Amniotic stem cell (primary cell): ENCODE measurements around the gene CCDC112.
"Not testable (repeated sequence)": the region's sequence is repeated elsewhere in the genome, so short reads cannot be mapped to it uniquely, and the experiment has no call there.

Source experiments
- DNase-seq: peaks from one replicate; lab custom pipeline; 2025; lab: John Stamatoyannopoulos, UW

Gene CCDC112

GRCh38 chr5:115262011-115262320 is 34.5 kb downstream of the CCDC112 start:
- DNase-seq, result peak; percentile 12

- no peak for DNase-seq
These were observed 36.2 kb downstream of the CCDC112 start for GRCh38 chr5:115260248-115260647.

- no peak for DNase-seq
These were observed 38.5 kb downstream of the CCDC112 start for GRCh38 chr5:115257981-115258380.

- DNase-seq, result not testable (repeated sequence)
These were observed 47.1 kb downstream of the CCDC112 start for GRCh38 chr5:115249379-115249778.

- peak; percentile 10 for DNase-seq
These were observed 50.0 kb downstream of the CCDC112 start for GRCh38 chr5:115246361-115246991.

GRCh38 chr5:115243412-115243811 is 53.0 kb downstream of the CCDC112 start:
- no peak for DNase-seq

- DNase-seq, result no peak
These were observed 54.4 kb downstream of the CCDC112 start for GRCh38 chr5:115241881-115242642.

- DNase-seq, result no peak
These were observed 59.4 kb downstream of the CCDC112 start for GRCh38 chr5:115237066-115237465.

GRCh38 chr5:115236599-115236998 is 59.9 kb downstream of the CCDC112 start:
- no peak for DNase-seq

GRCh38 chr5:115231598-115231997 is 64.9 kb downstream of the CCDC112 start:
- no peak for DNase-seq

- DNase-seq, result no peak
These were observed 66.8 kb downstream of the CCDC112 start for GRCh38 chr5:115229606-115230005.

- DNase-seq, result no peak
These were observed 69.2 kb downstream of the CCDC112 start for GRCh38 chr5:115227281-115227680.
